IMR-90 (cell line): ENCODE data around the gene NOTCH2. TPM values are rescaled to one million over a fixed set of nuclear protein-coding genes. Genes with fewer than 3 reads are reported as not detected.

Experiments
- ATAC-seq: fragments of 200-7000 bp; cut with Tn5 transposase; 2 replicates; pipeline ENCODE4 v1.9.1; 2020; ENCODE audit warnings: low read depth, mild to moderate bottlenecking, moderate library complexity
- BruUV-seq: library from RNA; stranded (reverse); fragments of 400-500 nt; replicated peaks from 2 replicates; lab custom pipeline; 2021; lab: Mats Ljungman, UMichigan
- CTCF ChIA-PET: fragments of 300-600 bp; formaldehyde crosslinking; extraction: SDS; loops from one replicate; lab custom pipeline; 2021; ENCODE audit warnings: antibody characterized with exemption; lab: Yijun Ruan, JAX
- POLR2A ChIA-PET: fragments of 300-600 bp; sonication (Branson Sonifier 250); formaldehyde crosslinking; loops from one replicate; lab custom pipeline; 2022; ENCODE audit warnings: antibody characterized with exemption; ENCODE audit not compliant: unreplicated experiment; lab: Charles Lee
- DNase-seq: peaks from one replicate; pipeline ENCODE4 v3.0.0; 2013
- H2AFZ ChIP-seq: replicated peaks from 2 replicates; pipeline ENCODE3; 2013; ENCODE audit warnings: low read length, mild to moderate bottlenecking; ENCODE audit not compliant: poor library complexity
- H2AK5ac ChIP-seq: 2 replicates; pipeline ENCODE4 v1.6.1; 2013; ENCODE audit warnings: low read depth, low read length, inconsistent platforms
- H2AK9ac ChIP-seq: replicated peaks from 2 replicates; pipeline ENCODE3; 2013; ENCODE audit warnings: mild to moderate bottlenecking, low read depth, low read length, moderate library complexity; ENCODE audit not compliant: poor library complexity
- H2BK120ac ChIP-seq: 2 replicates; pipeline ENCODE4 v1.6.1; 2013; ENCODE audit warnings: low read depth, low read length, inconsistent platforms
- H2BK15ac ChIP-seq: 3 replicates; pipeline ENCODE4 v1.6.1; 2013; ENCODE audit warnings: low read depth, low read length, inconsistent platforms
- H2BK20ac ChIP-seq: 2 replicates; pipeline ENCODE4 v1.6.1; 2013; ENCODE audit warnings: low read depth, mild to moderate bottlenecking, inconsistent platforms, low read length, moderate library complexity
- H2BK5ac ChIP-seq: 2 replicates; pipeline ENCODE4 v1.6.1; 2013; ENCODE audit warnings: mild to moderate bottlenecking, low read depth, low read length, inconsistent platforms; ENCODE audit not compliant: poor library complexity, severe bottlenecking
- H3K14ac ChIP-seq: replicated peaks from 2 replicates; pipeline ENCODE4 v1.6.1; 2013; ENCODE audit warnings: low read depth, low read length, inconsistent platforms
- H3K18ac ChIP-seq: 2 replicates; pipeline ENCODE4 v1.6.1; 2013; ENCODE audit warnings: low read depth, low read length, control low read depth
- H3K23ac ChIP-seq: 2 replicates; pipeline ENCODE4 v1.6.1; 2013; ENCODE audit warnings: low read depth, low read length, inconsistent platforms
- H3K27ac ChIP-seq: 2 replicates; pipeline ENCODE4 v1.5.1; 2013; ENCODE audit warnings: mild to moderate bottlenecking, control low read depth, low read length; ENCODE audit not compliant: insufficient read depth
- H3K27me3 ChIP-seq: 2 replicates; pipeline ENCODE4 v1.6.1; 2013; ENCODE audit warnings: low read length; ENCODE audit not compliant: control insufficient read depth, insufficient read depth
- H3K36me3 ChIP-seq: 2 replicates; pipeline ENCODE4 v1.6.1; 2013; ENCODE audit warnings: low read length, mixed read lengths; ENCODE audit not compliant: control insufficient read depth, insufficient read depth
- H3K4ac ChIP-seq: 2 replicates; pipeline ENCODE4 v1.6.1; 2013; ENCODE audit warnings: low read depth, low read length, inconsistent platforms
- H3K4me1 ChIP-seq: 2 replicates; pipeline ENCODE4 v1.6.1; 2013; ENCODE audit warnings: low read length, mixed read lengths; ENCODE audit not compliant: control insufficient read depth, insufficient read depth
- H3K4me2 ChIP-seq: 2 replicates; pipeline ENCODE4 v1.6.1; 2013; ENCODE audit warnings: low read depth, mild to moderate bottlenecking, control low read depth, low read length, moderate library complexity
- H3K4me3 ChIP-seq: 2 replicates; pipeline ENCODE4 v1.5.1; 2013; ENCODE audit warnings: low read depth, mild to moderate bottlenecking, control low read depth, low read length, moderate library complexity; ENCODE audit not compliant: insufficient read depth
- H3K56ac ChIP-seq: 2 replicates; pipeline ENCODE4 v1.6.1; 2013; ENCODE audit warnings: low read length, inconsistent platforms; ENCODE audit not compliant: insufficient read depth; ENCODE audit errors: extremely low read depth
- H3K79me1 ChIP-seq, 2 experiments: 2 replicates each; pipeline ENCODE4 v1.6.1; 2013; ENCODE audit warnings: low read length in 2 of 2, inconsistent platforms in 1 of 2, low read depth in 1 of 2
- H3K9ac ChIP-seq: 2 replicates; pipeline ENCODE4 v1.6.1; 2013; ENCODE audit warnings: low read depth, low read length, control low read depth
- H3K9me1 ChIP-seq: 2 replicates; pipeline ENCODE4 v1.6.1; 2013; ENCODE audit warnings: low read length, inconsistent platforms; ENCODE audit not compliant: insufficient read depth
- H3K9me3 ChIP-seq: 2 replicates; pipeline ENCODE4 v1.6.1; 2013; ENCODE audit warnings: low read length; ENCODE audit not compliant: control insufficient read depth, insufficient read depth
- H4K20me1 ChIP-seq: 2 replicates; pipeline ENCODE4 v1.6.1; 2013; ENCODE audit warnings: low read length, inconsistent platforms; ENCODE audit not compliant: insufficient read depth
- H4K5ac ChIP-seq: 2 replicates; pipeline ENCODE4 v1.6.1; 2013; ENCODE audit warnings: mild to moderate bottlenecking, low read depth, low read length, control low read depth
- H4K8ac ChIP-seq, 2 experiments: 2 replicates each; pipeline ENCODE4 v1.6.1; 2013; ENCODE audit warnings: low read depth in 2 of 2, low read length in 2 of 2, control low read depth in 1 of 2, inconsistent platforms in 1 of 2
- H4K91ac ChIP-seq: 2 replicates; pipeline ENCODE4 v1.6.1; 2013; ENCODE audit warnings: low read depth, low read length, inconsistent platforms; ENCODE audit not compliant: insufficient read depth
- BHLHE40 ChIP-seq: fragments of 150-350 bp; IDR thresholded peaks from 2 replicates; pipeline ENCODE4 v1.6.1; 2016; ENCODE audit warnings: mild to moderate bottlenecking, low read depth, low read length
- MXI1 ChIP-seq: IDR thresholded peaks from 2 replicates; pipeline ENCODE4 v1.6.1; 2012; ENCODE audit warnings: low read depth, mild to moderate bottlenecking, low read length, moderate library complexity, borderline replicate concordance
- RAD21 ChIP-seq: IDR thresholded peaks from 2 replicates; pipeline ENCODE4 v1.6.1; 2012; ENCODE audit warnings: low read length, improper control_type of control experiment
- RCOR1 ChIP-seq: IDR thresholded peaks from 2 replicates; pipeline ENCODE4 v1.6.1; 2012; ENCODE audit warnings: mild to moderate bottlenecking, low read length, improper control_type of control experiment; ENCODE audit not compliant: insufficient replicate concordance
- WGBS, 2 experiments: methylation state at CpG; one replicate each; pipeline versions ENCODE4 v1.1.5 to v1.1.7; 2013; ENCODE audit warnings: missing lambda C conversion rate in 2 of 2; ENCODE audit not compliant: insufficient read length in 1 of 2; ENCODE audit errors: extremely low coverage in 2 of 2; 5-methylcytosine and 5-hydroxymethylcytosine counted together
- dilution Hi-C: fragments of 300-500 bp; cut with HindIII; formaldehyde crosslinking; loops from one replicate; pipeline ENCODE4 v1.14.3; 2018; ENCODE audit warnings: low sequenced_read_pairs; ENCODE audit not compliant: unreplicated experiment
- in situ Hi-C: fragments of 300-500 bp; cut with MboI; formaldehyde crosslinking; loops from 3 replicates; pipeline ENCODE4 v1.14.3; 2019; ENCODE audit warnings: low sequenced_read_pairs, inconsistent platforms, mixed read lengths
- intact Hi-C: fragments of 100-400 bp; cut with micrococcal nuclease; formaldehyde crosslinking; loops from 2 replicates; pipeline ENCODE4 v1.10.0; 2022
- polyA plus RNA-seq, 3 experiments: library from polyadenylated mRNA; depleted of rRNA; stranded (reverse); fragments of >200 nt; gene quantifications; 2 replicates each; pipeline ENCODE4 v1.2.3, GENCODE V29; 2012; ENCODE audit warnings: low replicate concordance in 1 of 3
- total RNA-seq: library from RNA; depleted of rRNA; stranded (reverse); fragments of >200 nt; gene quantifications from 2 replicates; pipeline ENCODE4 v1.2.3, GENCODE V29; 2012

The NOTCH2 gene
- total and polyA plus RNA-seq, 2 of the 4 experiments (the other 2 are of a cell fraction), result 40.4 to 131 TPM

- dilution Hi-C loops (no loop called here), intact Hi-C loops (no loop called here), in situ Hi-C loops (no loop called here)
- H4K20me1 ChIP-seq, result peaks cover 3% of the 10 kb centered on the region; the same call in 1 of the 2 replicates
- H2AFZ ChIP-seq, result no peak overlapping the region
- H3K9me3 ChIP-seq, result no peaks in the 10 kb centered on the region
- BruUV-seq, result no TSS peak
- H2BK5ac ChIP-seq, result no peak overlapping the region
- H2BK20ac ChIP-seq, result no peak overlapping the region
- 92% methylated on average over 2 of the region's 9 CpGs; no CpG with 5 or more reads in 1 of the 2 experiments for WGBS, 2 experiments
- H2BK15ac ChIP-seq, result no peak overlapping the region
- no peak overlapping the region for H3K4me3 ChIP-seq
- DNase-seq, result no peak
- H2AK5ac ChIP-seq, result peak overlapping the region; percentile 29; the same call in 1 of the 2 replicates
- no peak for TF ChIP-seq MXI1
- no peak for TF ChIP-seq RAD21
- TF ChIP-seq RCOR1, result no peak
- TF ChIP-seq BHLHE40, result no peak
- no peak overlapping the region for H3K18ac ChIP-seq
- no peak overlapping the region for H3K9ac ChIP-seq
- H3K9me1 ChIP-seq, result peaks cover 10% of the 10 kb centered on the region
- peaks cover 22 to 39% of the 10 kb centered on the region in 2 experiments for H3K79me1 ChIP-seq
- ATAC-seq, result no peak
- no peak overlapping the region for H3K23ac ChIP-seq
- no peak overlapping the region for H3K56ac ChIP-seq
- POLR2A ChIA-PET, result no interaction called here
- H3K36me3 ChIP-seq, result peaks cover 24% of the 10 kb centered on the region
- peaks cover 5% of the 10 kb centered on the region for H3K4me1 ChIP-seq
- no peak overlapping the region for H4K8ac ChIP-seq
- no peak overlapping the region for H3K4me2 ChIP-seq
- H3K27ac ChIP-seq, result no peak overlapping the region
- H3K4ac ChIP-seq, result no peak overlapping the region
- H4K5ac ChIP-seq, result no peak overlapping the region
- H2AK9ac ChIP-seq, result no peak overlapping the region
- H3K14ac ChIP-seq, result 0 out of 2 replicates have a peak overlapping the region, but pooled peaks have one; percentile 26
- no peak overlapping the region for H4K91ac ChIP-seq
- CTCF ChIA-PET, result no interaction called here
- H3K27me3 ChIP-seq, result no peaks in the 10 kb centered on the region
- no peak overlapping the region for H2BK120ac ChIP-seq
These were observed 114.7 kb downstream of the NOTCH2 start for GRCh38 chr1:119954476-119955422.
